HG03520 (cell line): ENCODE data around the gene ECI1.
"Not testable (repeated sequence)": the region's sequence is repeated elsewhere in the genome, so short reads cannot be mapped to it uniquely, and the experiment has no call there.

Experiments used
- ATAC-seq: cut with Tn5 transposase; IDR thresholded peaks from one replicate; pipeline ENCODE4 v1.9.1; 2021; ENCODE audit warnings: mild to moderate bottlenecking, moderate library complexity; ENCODE audit not compliant: unreplicated experiment

ECI1 gene

GRCh38 chr16:2280981-2281542 lies 29.7 kb upstream of the ECI1 start:
- ATAC-seq = no peak

- ATAC-seq = no peak
These were observed 29.1 kb upstream of the ECI1 start for GRCh38 chr16:2280461-2280860.

DNA sequence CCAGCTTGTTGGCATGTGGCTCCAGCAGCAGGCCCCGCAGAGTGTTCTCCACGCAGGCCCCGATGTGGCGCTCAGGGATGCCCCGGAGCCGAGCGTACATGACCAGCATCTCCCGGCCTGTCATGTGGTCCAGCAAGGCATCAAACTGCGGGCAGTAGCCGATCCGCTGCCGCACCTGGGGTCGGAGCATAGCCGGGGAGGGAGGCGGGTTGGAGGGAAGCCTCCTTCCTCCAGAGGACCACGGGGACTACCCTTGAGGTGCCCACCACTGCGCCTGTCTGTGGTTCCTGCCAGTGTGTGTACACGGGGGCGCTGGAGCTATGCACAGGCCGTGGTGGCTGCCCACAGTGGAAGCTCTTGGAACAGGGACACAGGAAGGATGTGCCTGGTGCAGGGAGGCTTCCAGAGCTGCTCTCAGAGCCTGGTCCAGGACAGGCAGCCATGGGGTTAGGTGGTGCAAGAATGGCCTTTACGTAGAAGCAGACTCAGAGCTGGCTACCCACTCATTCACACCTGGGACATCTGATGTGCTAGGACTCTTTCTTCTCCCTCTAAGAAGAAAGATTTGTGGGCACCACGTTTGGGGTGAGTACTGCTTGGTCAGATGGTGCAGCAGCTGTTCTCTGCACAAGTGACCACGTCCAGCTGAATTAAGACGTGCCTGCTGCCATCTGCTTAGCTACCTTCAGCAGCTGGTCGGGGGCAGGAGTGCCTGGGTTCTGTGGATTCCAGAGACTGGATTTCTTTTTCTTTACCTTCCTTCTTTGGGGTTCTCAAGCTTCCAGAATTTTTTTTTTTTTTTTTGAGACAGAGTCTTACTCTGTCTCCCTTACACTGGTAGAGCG lies 27.8 kb upstream of the ECI1 start:
- no peak for ATAC-seq

DNA sequence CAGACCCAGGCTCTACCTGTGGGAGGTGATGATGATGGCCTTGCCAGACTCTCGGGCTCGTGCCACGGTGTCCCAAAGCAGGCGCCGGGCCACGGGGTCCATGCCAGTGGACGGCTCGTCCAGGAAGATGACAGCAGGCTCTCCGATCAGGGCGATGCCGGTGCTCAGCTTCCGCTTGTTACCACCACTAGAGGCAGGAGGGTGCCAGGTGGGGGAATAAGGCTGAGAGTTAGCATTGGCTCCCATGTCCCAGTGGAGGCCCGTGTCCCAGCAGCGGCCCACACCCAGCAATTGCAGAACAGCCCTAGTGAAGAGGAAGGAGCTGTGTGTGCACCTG lies 26.9 kb upstream of the ECI1 start:
- ATAC-seq = no peak

GRCh38 chr16:2277466-2278271 lies 26.3 kb upstream of the ECI1 start:
- no peak for ATAC-seq

GRCh38 chr16:2276368-2277195 lies 25.2 kb upstream of the ECI1 start:
- ATAC-seq = no peak

GRCh38 chr16:2275476-2276367 lies 24.3 kb upstream of the ECI1 start:
- ATAC-seq = no peak

- ATAC-seq = no peak
These were observed 22.5 kb upstream of the ECI1 start for GRCh38 chr16:2273931-2274330.

GRCh38 chr16:2273484-2273883 lies 22.1 kb upstream of the ECI1 start:
- no peak for ATAC-seq

GRCh38 chr16:2271848-2272461 lies 20.6 kb upstream of the ECI1 start:
- ATAC-seq = no peak

GRCh38 chr16:2270588-2271470 lies 19.4 kb upstream of the ECI1 start:
- no peak for ATAC-seq

DNA sequence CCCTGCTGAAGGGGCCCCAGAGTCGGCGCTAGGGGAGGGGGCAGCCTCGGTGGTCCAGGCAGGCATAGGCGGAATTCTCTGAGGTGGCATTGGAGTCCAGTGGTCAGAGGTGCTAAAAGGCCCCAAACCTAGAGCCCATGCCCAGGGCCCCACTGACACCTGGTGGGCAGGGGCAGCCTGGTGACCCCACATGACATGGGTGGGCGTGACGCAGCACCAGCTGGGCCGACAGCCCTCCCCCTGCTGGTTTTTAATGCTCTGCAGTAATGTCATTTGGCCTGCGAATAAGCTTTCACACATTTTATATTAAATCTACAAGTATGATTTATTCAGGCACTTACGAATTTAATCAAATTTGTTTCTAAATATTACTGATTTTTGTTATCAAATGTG lies 18.7 kb upstream of the ECI1 start:
- ATAC-seq = no peak

DNA sequence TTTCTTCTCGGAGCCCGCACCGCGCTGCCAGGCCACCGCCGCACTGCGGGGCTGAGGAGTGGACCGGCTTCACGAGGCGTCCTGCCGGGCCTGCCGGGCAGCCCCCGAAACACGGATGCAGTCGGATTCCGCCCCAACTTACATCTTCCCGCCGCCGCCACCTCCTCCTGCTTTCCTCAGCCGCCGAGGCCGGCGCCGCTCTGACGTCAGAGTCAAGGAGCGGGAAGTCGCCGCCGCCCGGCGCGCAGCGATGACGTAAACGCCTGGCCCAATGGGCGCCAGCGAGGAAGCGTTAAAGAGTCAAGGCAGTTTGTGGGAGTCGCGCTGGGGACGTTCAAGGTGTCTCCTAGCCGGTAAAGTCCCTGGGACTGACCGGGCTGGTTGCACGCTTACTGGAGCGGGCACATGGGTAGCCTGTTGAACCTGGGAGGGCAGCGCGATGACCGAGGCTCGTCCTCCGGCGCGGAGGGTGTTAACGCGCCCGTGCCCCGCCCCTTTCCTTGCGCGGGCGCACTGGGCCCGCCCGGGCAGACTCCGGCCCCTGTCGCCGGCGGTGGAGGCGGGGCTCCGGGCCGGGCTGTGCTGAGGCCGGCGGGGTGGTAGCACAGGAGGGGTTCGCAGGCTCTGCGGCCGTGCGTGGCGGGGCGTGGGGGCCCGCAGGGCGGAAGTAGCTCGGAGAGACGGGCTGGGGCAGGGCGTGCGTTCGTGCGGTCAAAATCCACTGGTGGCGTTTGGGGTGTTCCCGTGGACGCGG lies 16.7 kb upstream of the ECI1 start, which contains the start of gene RNPS1:
RNPS1 (minus strand) TSS at position 214 of the 754 bp plus-strand sequence. CDS start 3,483 bp downstream, outside the sequence.
- ATAC-seq = peak; percentile 62

GRCh38 chr16:2267505-2267912 lies 16.1 kb upstream of the ECI1 start:
- ATAC-seq = peak; percentile 49

- ATAC-seq = not testable (repeated sequence)
These were observed 15.5 kb upstream of the ECI1 start for GRCh38 chr16:2266887-2267286.

DNA sequence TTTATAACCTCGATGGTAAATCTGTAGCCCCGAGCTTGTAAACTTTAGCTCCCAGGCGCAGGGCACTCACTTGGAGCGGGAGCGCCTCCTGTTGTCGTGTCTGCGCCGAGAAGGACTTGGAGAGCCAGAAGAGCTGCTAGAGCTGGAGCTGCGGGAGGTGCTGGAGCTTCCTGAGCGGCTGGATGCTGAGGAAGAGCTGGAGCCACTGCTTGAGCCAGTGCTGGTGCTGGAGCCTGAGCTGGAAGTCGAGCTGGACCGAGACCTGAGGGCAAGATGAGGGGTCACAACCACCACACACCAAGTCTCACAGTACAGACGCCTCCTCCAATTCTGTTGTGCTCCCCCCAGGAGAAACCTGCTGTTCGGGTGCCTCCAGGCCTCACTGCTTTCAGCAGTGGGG lies 11.6 kb upstream of the ECI1 start:
- not testable (repeated sequence) for ATAC-seq

GRCh38 chr16:2260250-2260649 lies 8.9 kb upstream of the ECI1 start:
- no peak for ATAC-seq

DNA sequence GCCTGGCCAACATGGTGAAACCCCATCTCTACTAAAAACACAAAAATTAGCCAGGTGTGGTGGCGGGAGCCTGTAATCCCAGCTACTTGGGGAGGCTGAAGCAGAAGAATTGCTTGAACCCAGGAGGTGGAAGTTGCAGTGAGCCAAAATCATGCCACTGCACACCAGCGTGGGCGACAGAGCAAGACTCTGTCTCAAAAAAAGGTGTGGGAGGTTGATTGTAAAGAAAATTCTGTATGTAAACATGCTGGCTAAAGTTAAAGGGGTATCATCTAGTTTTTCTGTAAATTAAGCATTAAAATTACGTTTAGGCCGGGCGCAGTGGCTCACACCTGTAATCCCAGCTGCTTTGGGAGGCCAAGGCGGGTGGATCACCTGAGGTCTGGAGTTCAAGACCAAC lies 7.1 kb upstream of the ECI1 start:
- not testable (repeated sequence) for ATAC-seq
